DND-41 (cell line): ENCODE measurements around the gene CCDC102B.
"Not testable (repeated sequence)": the region's sequence is repeated elsewhere in the genome, so short reads cannot be mapped to it uniquely, and the experiment has no call there.

Experiments
- ATAC-seq: fragments of 200-7000 bp; cut with Tn5 transposase; 3 replicates; pipeline ENCODE4 v1.9.1; 2021; ENCODE audit warnings: low read depth; ENCODE audit not compliant: insufficient read depth
- DNase-seq: peaks from one replicate; pipeline ENCODE4 v3.0.0-alpha.2; 2020
- H2AFZ ChIP-seq: 2 replicates; pipeline ENCODE4 v1.6.0; 2012; ENCODE audit warnings: low read depth, low read length
- H3K27ac ChIP-seq: 2 replicates; pipeline ENCODE4 v1.5.1; 2012; ENCODE audit warnings: low read length, inconsistent platforms
- H3K27me3 ChIP-seq: fragments of 200-600 bp; sonication (generic); 2 replicates; pipeline ENCODE4 v1.6.0; 2012; ENCODE audit warnings: low read length, mild to moderate bottlenecking, inconsistent platforms; ENCODE audit not compliant: insufficient read depth, poor library complexity
- H3K36me3 ChIP-seq: 2 replicates; pipeline ENCODE4 v1.5.1; 2012; ENCODE audit warnings: low read length, inconsistent platforms; ENCODE audit not compliant: insufficient read depth
- H3K4me1 ChIP-seq: 2 replicates; pipeline ENCODE4 v1.5.1; 2012; ENCODE audit warnings: mild to moderate bottlenecking, low read length; ENCODE audit not compliant: insufficient read depth
- H3K4me2 ChIP-seq: 2 replicates; pipeline ENCODE4 v1.6.0; 2012; ENCODE audit warnings: mild to moderate bottlenecking, moderate library complexity, low read length, inconsistent platforms; ENCODE audit not compliant: insufficient read depth
- H3K4me3 ChIP-seq, 2 experiments: fragments of 200-600 bp in 1 of 2; shearing (Covaris generic) in 1 of 2; 2 replicates each; pipeline ENCODE4 v1.5.1; 2012 to 2016; ENCODE audit warnings: inconsistent platforms in 2 of 2, low read length in 2 of 2, mild to moderate bottlenecking in 2 of 2, low read depth in 1 of 2, moderate library complexity in 1 of 2
- H3K79me2 ChIP-seq: 2 replicates; pipeline ENCODE4 v1.6.0; 2012; ENCODE audit warnings: low read length, inconsistent platforms; ENCODE audit not compliant: insufficient read depth
- H3K9ac ChIP-seq: 2 replicates; pipeline ENCODE4 v1.6.0; 2012; ENCODE audit warnings: low read depth, mild to moderate bottlenecking, inconsistent platforms, low read length, moderate library complexity
- H3K9me3 ChIP-seq: 2 replicates; pipeline ENCODE4 v1.5.1; 2012; ENCODE audit warnings: low read length, moderate library complexity, mild to moderate bottlenecking, inconsistent platforms; ENCODE audit not compliant: insufficient read depth, severe bottlenecking
- H4K20me1 ChIP-seq: 2 replicates; pipeline ENCODE4 v1.6.0; 2012; ENCODE audit warnings: low read length; ENCODE audit not compliant: insufficient read depth
- CTCF ChIP-seq: IDR thresholded peaks from 2 replicates; pipeline ENCODE4 v1.5.1; 2012; ENCODE audit warnings: borderline replicate concordance, low read length, moderate library complexity, mild to moderate bottlenecking; ENCODE audit not compliant: poor library complexity, severe bottlenecking; ENCODE audit errors: extremely low read depth
- EZH2 ChIP-seq: IDR thresholded peaks from 3 replicates; pipeline ENCODE4 v1.6.1; 2012; ENCODE audit warnings: borderline replicate concordance, low read depth, mild to moderate bottlenecking, moderate library complexity, low read length, inconsistent platforms; ENCODE audit not compliant: severe bottlenecking

CCDC102B gene

GRCh38 chr18:68937029-68937599 lies 139.2 kb downstream of the CCDC102B start:
- H3K79me2 ChIP-seq = no peaks in the 10 kb centered on the region
- no peak for ATAC-seq
- H3K9ac ChIP-seq = no peak overlapping the region
- no peak overlapping the region for H3K4me3 ChIP-seq
- no peaks in the 10 kb centered on the region for H3K9me3 ChIP-seq
- no peak for DNase-seq
- H3K4me2 ChIP-seq = no peak overlapping the region
- H3K4me1 ChIP-seq = no peaks in the 10 kb centered on the region
- no peak for TF ChIP-seq CTCF
- TF ChIP-seq EZH2 = no peak
- H2AFZ ChIP-seq = no peak overlapping the region
- H3K27me3 ChIP-seq = no peaks in the 10 kb centered on the region
- H3K27ac ChIP-seq = no peak overlapping the region
- no peaks in the 10 kb centered on the region for H4K20me1 ChIP-seq
- H3K36me3 ChIP-seq = no peaks in the 10 kb centered on the region

DNA sequence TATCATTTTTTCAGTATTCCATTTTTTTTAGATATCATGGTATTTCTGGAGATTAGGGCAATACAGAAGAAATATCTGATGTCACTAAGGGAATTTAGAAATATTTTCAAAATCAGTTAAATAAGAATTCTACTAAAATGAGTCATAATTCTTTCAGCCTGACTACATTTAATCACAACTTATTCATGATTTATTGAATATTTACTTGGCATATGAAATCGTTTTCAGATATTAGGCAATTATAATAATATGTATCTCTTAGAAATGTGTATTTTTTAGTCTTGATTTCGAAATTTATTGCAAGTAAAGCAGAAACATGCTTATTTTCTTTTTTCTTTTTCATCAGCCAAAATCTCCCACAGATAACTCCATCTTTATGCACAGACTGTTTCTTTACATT lies 142.2 kb downstream of the CCDC102B start:
- H3K36me3 ChIP-seq = no peaks in the 10 kb centered on the region
- no peaks in the 10 kb centered on the region for H4K20me1 ChIP-seq
- DNase-seq (no peak), ATAC-seq (no peak)
- no peaks in the 10 kb centered on the region for H3K4me1 ChIP-seq
- no peak overlapping the region for H2AFZ ChIP-seq
- TF ChIP-seq EZH2 = no peak
- no peak for TF ChIP-seq CTCF
- no peak overlapping the region for H3K27ac ChIP-seq
- no peaks in the 10 kb centered on the region for H3K79me2 ChIP-seq
- no peak overlapping the region for H3K4me3 ChIP-seq
- no peak overlapping the region for H3K4me2 ChIP-seq
- H3K9ac ChIP-seq = no peak overlapping the region
- H3K9me3 ChIP-seq = no peaks in the 10 kb centered on the region
- H3K27me3 ChIP-seq = no peaks in the 10 kb centered on the region

GRCh38 chr18:68940754-68941153 lies 142.9 kb downstream of the CCDC102B start:
- DNase-seq (no peak), ATAC-seq (no peak)
- H3K4me3 ChIP-seq = no peak overlapping the region
- no peak overlapping the region for H2AFZ ChIP-seq
- no peaks in the 10 kb centered on the region for H4K20me1 ChIP-seq
- H3K27ac ChIP-seq = no peak overlapping the region
- no peaks in the 10 kb centered on the region for H3K36me3 ChIP-seq
- no peak overlapping the region for H3K4me2 ChIP-seq
- H3K9ac ChIP-seq = no peak overlapping the region
- no peaks in the 10 kb centered on the region for H3K27me3 ChIP-seq
- TF ChIP-seq EZH2 = no peak
- TF ChIP-seq CTCF = no peak
- no peaks in the 10 kb centered on the region for H3K9me3 ChIP-seq
- no peaks in the 10 kb centered on the region for H3K4me1 ChIP-seq
- no peaks in the 10 kb centered on the region for H3K79me2 ChIP-seq

- no peaks in the 10 kb centered on the region for H3K9me3 ChIP-seq
Observed at GRCh38 chr18:68942230-68942629, 144.3 kb downstream of the CCDC102B start.

DNA sequence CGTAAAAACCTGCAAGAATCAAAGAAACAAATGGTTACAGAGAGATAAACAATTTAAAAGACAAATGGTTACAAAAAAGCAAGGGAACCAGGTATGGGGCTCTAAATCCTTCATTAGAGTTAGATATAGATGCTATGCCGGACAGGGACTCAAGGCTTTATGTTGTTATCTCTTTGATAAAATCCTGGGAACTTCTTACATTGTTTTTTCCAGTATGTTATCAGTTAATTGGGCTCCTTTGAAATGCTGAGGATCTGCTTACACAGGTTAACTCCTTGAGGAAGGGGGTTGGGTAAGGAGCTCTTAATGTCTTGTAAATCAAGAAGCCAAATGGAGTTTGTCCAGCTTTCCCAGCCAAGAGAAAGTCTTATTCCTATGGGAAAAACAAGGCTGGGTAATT lies 146.0 kb downstream of the CCDC102B start:
- ATAC-seq, DNase-seq, H2AFZ ChIP-seq, H3K9me3 ChIP-seq, H3K4me2 ChIP-seq, H3K4me1 ChIP-seq, H3K79me2 ChIP-seq, H3K27me3 ChIP-seq, H3K4me3 ChIP-seq, H3K36me3 ChIP-seq, H4K20me1 ChIP-seq, H3K27ac ChIP-seq, H3K9ac ChIP-seq: not testable (repeated sequence)

More at GRCh38 chr18:68942230-68942629, 144.3 kb downstream of the CCDC102B start:
- no peak overlapping the region for H3K4me3 ChIP-seq
- no peaks in the 10 kb centered on the region for H4K20me1 ChIP-seq
- no peaks in the 10 kb centered on the region for H3K27me3 ChIP-seq
- H3K79me2 ChIP-seq = no peaks in the 10 kb centered on the region
- H2AFZ ChIP-seq = no peak overlapping the region
- ATAC-seq (no peak), DNase-seq (no peak)
- no peak overlapping the region for H3K27ac ChIP-seq
- no peaks in the 10 kb centered on the region for H3K36me3 ChIP-seq
- TF ChIP-seq EZH2 (no peak), CTCF (no peak)
- H3K9ac ChIP-seq = no peak overlapping the region
- no peak overlapping the region for H3K4me2 ChIP-seq
- H3K4me1 ChIP-seq = no peaks in the 10 kb centered on the region
